Measurements from ENCODE around the gene CDHR1. TPM values are rescaled to one million over a fixed set of nuclear protein-coding genes. Genes with fewer than 3 reads are reported as not detected.

The CDHR1 gene
- total RNA-seq, 2 experiments from 2014 or later: 1.8 to 2.4 TPM

GRCh38 chr10:84217746-84218145 lies 23.4 kb downstream of the CDHR1 start:
- Mint-ChIP-seq H3K36me3 (ENCODE audit: low read depth) (peaks cover 4% of the 10 kb centered on the region), H3K4me1 (ENCODE audit: low read depth) (no peaks in the 10 kb centered on the region), H3K9me3 (peaks cover 8% of the 10 kb centered on the region), H3K27me3 (peaks cover 2% of the 10 kb centered on the region), H3K4me3 (no peak overlapping the region), H3K27ac (no peak overlapping the region)
- intact Hi-C loops (cut with micrococcal nuclease): no loop called here
- ChIA-PET CTCF (interaction anchor here (1.0 to 4.9 kb wide), 2 partner anchors 12 to 70 kb away, joined by 3 to 22 read pairs; no protein-coding TSS in a partner anchor), POLR2A (no interaction called here)
- no peak for ATAC-seq
- no peak for TF ChIP-seq CTCF (IDR thresholded peaks at IDR 0.05)
- no peak for DNase-seq

DNA sequence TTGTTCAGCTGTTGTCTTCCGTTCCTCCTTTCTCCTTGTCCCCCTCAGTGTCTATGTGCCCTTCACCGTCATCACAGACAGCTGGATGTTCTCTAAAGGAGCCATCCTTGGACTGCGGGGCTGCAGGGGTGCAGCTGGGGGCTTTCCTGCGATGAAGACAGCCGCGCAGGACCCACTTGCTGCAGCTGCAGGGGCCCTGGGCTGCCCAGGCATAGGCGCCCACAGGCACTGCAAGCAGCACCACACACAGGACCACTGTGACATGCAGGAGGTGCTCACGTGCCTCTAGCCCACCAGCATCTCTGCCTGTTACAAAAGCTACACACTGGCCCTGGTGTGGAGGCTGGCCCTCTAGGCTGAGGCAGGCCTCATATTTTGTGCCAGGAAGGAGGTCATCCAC lies 27.6 kb downstream of the CDHR1 start:
- Mint-ChIP-seq H3K9me3 (peaks cover 8% of the 10 kb centered on the region), H3K4me1 (ENCODE audit: low read depth) (no peaks in the 10 kb centered on the region), H3K27me3 (peaks cover 7% of the 10 kb centered on the region), H3K27ac (no peak overlapping the region), H3K4me3 (no peak overlapping the region), H3K36me3 (ENCODE audit: low read depth) (peaks cover 4% of the 10 kb centered on the region)
- ATAC-seq (no peak), DNase-seq (no peak)
- TF ChIP-seq CTCF (IDR thresholded peaks at IDR 0.05): no peak
- CTCF ChIA-PET: interaction anchor here (0.7 to 1.5 kb wide), 2 partner anchors 9 to 35 kb away, joined by 3 to 4 read pairs; no protein-coding TSS in a partner anchor
- POLR2A ChIA-PET: no interaction called here
- intact Hi-C loops (cut with micrococcal nuclease): no loop called here

- TF ChIP-seq CTCF (IDR thresholded peaks at IDR 0.05): no peak
- Mint-ChIP-seq H3K4me3 (no peak overlapping the region), H3K36me3 (ENCODE audit: low read depth) (no peaks in the 10 kb centered on the region), H3K9me3 (peaks cover 2% of the 10 kb centered on the region), H3K4me1 (ENCODE audit: low read depth) (no peaks in the 10 kb centered on the region), H3K27me3 (peaks cover 17% of the 10 kb centered on the region), H3K27ac (no peak overlapping the region)
- DNase-seq: peak; percentile 15
- intact Hi-C loops (cut with micrococcal nuclease): no loop called here
- POLR2A ChIA-PET: no interaction called here
- ATAC-seq: no peak
- CTCF ChIA-PET: interaction anchor here (0.9 to 2.0 kb wide), 3 partner anchors 10 to 76 kb away, joined by 3 to 4 read pairs (median 3); no protein-coding TSS in a partner anchor
These were observed 30.2 kb downstream of the CDHR1 start for GRCh38 chr10:84224411-84225028.

DNA sequence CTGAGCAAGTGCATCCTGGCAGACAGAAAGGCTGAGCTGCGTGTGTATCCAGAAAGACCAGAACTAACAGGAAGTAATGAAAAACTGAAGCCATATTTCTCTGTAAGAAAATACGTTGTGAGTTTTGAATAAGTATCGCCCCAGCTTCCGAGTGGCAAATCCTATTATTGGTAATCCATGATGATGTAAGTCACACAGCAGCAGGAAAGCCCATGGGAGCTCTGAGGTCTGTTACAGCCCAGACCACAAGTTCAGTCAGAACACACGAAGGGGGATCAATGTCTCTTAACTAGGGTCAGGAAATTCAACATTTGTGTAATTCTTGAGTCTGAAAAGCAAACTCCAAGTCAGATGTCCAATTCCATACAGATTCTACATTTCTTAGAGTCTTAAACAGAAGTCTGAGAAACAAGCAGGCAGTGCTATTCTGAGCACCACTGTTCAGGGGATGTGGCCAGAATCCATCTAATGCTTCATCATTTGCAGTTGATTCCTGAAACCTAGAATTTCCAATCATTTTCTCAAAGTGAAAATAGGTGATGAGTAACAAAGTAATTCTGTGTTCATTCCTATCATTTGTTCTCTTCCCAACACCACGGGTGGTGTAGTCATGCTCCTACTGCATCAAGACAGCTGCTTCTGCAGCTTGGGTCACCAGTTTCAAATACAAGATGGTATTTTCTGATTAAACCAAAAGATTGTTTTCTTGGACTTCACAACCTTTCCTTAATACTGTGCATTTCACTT lies 31.3 kb downstream of the CDHR1 start, which contains the start of gene LRIT2:
TSS of gene LRIT2 (minus strand) at position 118 of the 747 bp plus-strand sequence. CDS start at position 94, 24 bp downstream.
- Mint-ChIP-seq H3K36me3 (ENCODE audit: low read depth) (no peaks in the 10 kb centered on the region), H3K4me1 (ENCODE audit: low read depth) (no peaks in the 10 kb centered on the region), H3K27me3 (peaks cover 16% of the 10 kb centered on the region), H3K4me3 (no peak within 1 kb of the TSS), H3K9me3 (no peaks in the 10 kb centered on the region), H3K27ac (no peak within 1 kb of the TSS)
- intact Hi-C loops (cut with micrococcal nuclease): no loop called here
- ATAC-seq: no peak
- DNase-seq: no peak
- no peak for TF ChIP-seq CTCF (IDR thresholded peaks at IDR 0.05)
- ChIA-PET POLR2A (no interaction called here), CTCF (interaction anchor here (2.0 kb wide), 1 partner anchor 13 kb away, joined by 4 read pairs; no protein-coding TSS in a partner anchor)

DNA sequence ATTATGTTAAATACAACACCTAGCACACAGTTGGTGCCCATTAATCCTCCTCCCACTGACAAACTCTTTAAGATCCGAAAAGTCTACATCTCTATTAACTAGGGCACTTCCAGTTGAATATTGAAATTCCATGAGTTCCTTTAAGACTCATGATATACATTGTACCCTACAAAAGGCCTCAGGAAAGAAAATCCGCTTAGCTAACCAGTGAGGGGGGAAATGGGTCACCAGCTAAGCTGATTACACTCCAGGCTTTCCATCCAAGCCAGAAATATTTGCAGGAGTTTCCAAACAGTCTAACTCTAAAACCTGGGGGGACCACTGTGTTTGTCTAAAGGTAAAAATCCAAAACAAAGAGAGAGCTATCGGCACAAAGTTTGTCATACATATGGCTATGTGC lies 32.3 kb downstream of the CDHR1 start:
- ChIA-PET CTCF (interaction anchor here (1.3 to 2.4 kb wide), 2 partner anchors 12 to 16 kb away, joined by 3 to 6 read pairs; no protein-coding TSS in a partner anchor), POLR2A (no interaction called here)
- no peaks in the 10 kb centered on the region for H3K9me3 Mint-ChIP-seq
- intact Hi-C loops (cut with micrococcal nuclease): no loop called here
- H3K36me3 Mint-ChIP-seq (ENCODE audit: low read depth): no peaks in the 10 kb centered on the region
- H3K27me3 Mint-ChIP-seq: peaks cover 23% of the 10 kb centered on the region
- ATAC-seq (no peak), DNase-seq (no peak)
- no peak overlapping the region for H3K27ac Mint-ChIP-seq
- no peaks in the 10 kb centered on the region for H3K4me1 Mint-ChIP-seq (ENCODE audit: low read depth)
- TF ChIP-seq CTCF (IDR thresholded peaks at IDR 0.05): no peak
- H3K4me3 Mint-ChIP-seq: no peak overlapping the region

Measured in activated CD8-positive, alpha-beta T cell treated with anti-CD3 and anti-CD28 coated beads for 36 hours (primary cell).